HepG2 (cell line): ENCODE measurements around the gene SLC6A9. TPM values are rescaled to one million over a fixed set of nuclear protein-coding genes. Genes with fewer than 3 reads are reported as not detected.
A peak's percentile ranks its signal among the peaks of the same experiment; 100 is the strongest.

Source experiments
- ATF4 ChIP-seq, 2 experiments: fragments of 450-650 bp in 1 of 2; sonication (generic) in 1 of 2; formaldehyde crosslinking; IDR thresholded peaks; 2 replicates each; pipeline versions ENCODE4 v1.5.0 to v1.8.0; 2020 to 2022; ENCODE audit warnings: mild to moderate bottlenecking in 1 of 2, missing genetic modification reagents in 1 of 2
- DR1 ChIP-seq: sonication (generic); formaldehyde crosslinking; IDR thresholded peaks from 2 replicates; pipeline ENCODE4 v1.8.0; 2021; ENCODE audit warnings: mild to moderate bottlenecking, missing genetic modification reagents, inconsistent platforms
- FOXP1 ChIP-seq, 2 experiments: fragments of 450-650 bp in 1 of 2; IDR thresholded peaks; 2 replicates each; pipeline ENCODE4 v1.6.1; 2017 to 2018; ENCODE audit warnings: antibody characterized with exemption in 1 of 2
- HMG20A ChIP-seq: IDR thresholded peaks from 2 replicates; pipeline ENCODE4 v1.6.1; 2016; ENCODE audit warnings: borderline replicate concordance
- IRF9 ChIP-seq: sonication (generic); formaldehyde crosslinking; IDR thresholded peaks from 2 replicates; pipeline ENCODE4 v1.8.0; 2022; ENCODE audit warnings: missing genetic modification reagents, mild to moderate bottlenecking, borderline replicate concordance
- NFAT5 ChIP-seq: sonication (generic); formaldehyde crosslinking; IDR thresholded peaks from 2 replicates; pipeline ENCODE4 v1.4.0; 2020; ENCODE audit warnings: missing genetic modification reagents
- PRDM15 ChIP-seq: sonication (generic); formaldehyde crosslinking; IDR thresholded peaks from 2 replicates; pipeline ENCODE4 v1.4.0; 2020; ENCODE audit warnings: missing genetic modification reagents
- RAD21 ChIP-seq: fragments of 450-650 bp; formaldehyde crosslinking; IDR thresholded peaks from 2 replicates; pipeline ENCODE4 v1.5.0; 2020; ENCODE audit warnings: mild to moderate bottlenecking
- TBX3 ChIP-seq: fragments of 450-650 bp; IDR thresholded peaks from 2 replicates; pipeline ENCODE4 v1.6.1; 2017; ENCODE audit warnings: antibody characterized with exemption, mild to moderate bottlenecking, inconsistent platforms, borderline replicate concordance
- YEATS4 ChIP-seq: sonication (generic); formaldehyde crosslinking; IDR thresholded peaks from 2 replicates; pipeline ENCODE4 v1.4.0; 2020; ENCODE audit warnings: missing genetic modification reagents, borderline replicate concordance
- YY1 ChIP-seq: IDR thresholded peaks from 2 replicates; pipeline ENCODE4 v1.6.1; 2011; ENCODE audit warnings: low read length, low read depth, moderate library complexity, mild to moderate bottlenecking; ENCODE audit not compliant: insufficient read depth, insufficient replicate concordance
- ZNF260 ChIP-seq: sonication (generic); formaldehyde crosslinking; IDR thresholded peaks from 2 replicates; pipeline ENCODE4 v1.4.0; 2020; ENCODE audit warnings: missing genetic modification reagents, low read depth, mild to moderate bottlenecking, borderline replicate concordance
- ZNF281 ChIP-seq: sonication (generic); formaldehyde crosslinking; IDR thresholded peaks from 2 replicates; pipeline ENCODE4 v1.4.0; 2020; ENCODE audit warnings: missing genetic modification reagents, borderline replicate concordance
- polyA plus RNA-seq, 8 experiments: library from polyadenylated mRNA; depleted of rRNA in 3 of 8; stranded (reverse) in 7 of 8; unstranded in 1 of 8; fragments of >200 nt; fragmentation: Illumina TruSeq in 4 of 8; extraction: Trizol in 4 of 8; gene quantifications; 2 replicates each; pipeline versions ENCODE4 v1.2.1 to v1.2.3, GENCODE V29; 2011 to 2016; ENCODE audit warnings: low read depth in 4 of 8, missing spikeins in 1 of 8, mixed read lengths in 1 of 8; ENCODE audit not compliant: insufficient read depth in 1 of 8
- total RNA-seq, 5 experiments: library from RNA; depleted of rRNA; stranded (reverse); fragments of >200 nt; fragmentation: Illumina TruSeq; extraction: Trizol; gene quantifications; 2 replicates each; pipeline ENCODE4 v1.2.3, GENCODE V29; 2016; ENCODE audit warnings: low read depth in 1 of 5

The SLC6A9 gene
- total and polyA plus RNA-seq, 2 of the 13 experiments (the other 11 are each of a cell fraction or from before 2014, with no cell fraction given) = 8.5 to 9.9 TPM

GRCh38 chr1:43975249-43975961, 55.9 kb downstream of the SLC6A9 start (continued):
- TF ChIP-seq ZNF281 (CRISPR knock-in tag) = peak; percentile 52; the same call in 1 of the 2 replicates
- peak; percentile 8 for TF ChIP-seq YY1
- no peak for TF ChIP-seq TBX3
- TF ChIP-seq YEATS4 (CRISPR knock-in tag) = no peak
- no peak for TF ChIP-seq HMG20A (CRISPR knock-in tag)
- TF ChIP-seq DR1 (CRISPR knock-in tag) = peak; percentile 56; the same call in 1 of the 2 replicates
- no peak for TF ChIP-seq ZNF260 (CRISPR knock-in tag)
- TF ChIP-seq FOXP1 (IDR thresholded peaks at IDR 0.05) = no peak
- TF ChIP-seq FOXP1 (CRISPR knock-in tag; IDR thresholded peaks at IDR 0.05) = 0 out of 2 replicates have a peak, but pooled peaks have one; percentile 11
- TF ChIP-seq ATF4 (CRISPR knock-in tag; IDR thresholded peaks at IDR 0.05) = no peak
- no peak for TF ChIP-seq IRF9 (CRISPR knock-in tag)
- 0 out of 2 replicates have a peak, but pooled peaks have one; percentile 17 for TF ChIP-seq NFAT5
- peak; percentile 90 for TF ChIP-seq PRDM15 (CRISPR knock-in tag)
- TF ChIP-seq RAD21 (CRISPR knock-in tag) = no peak
